ENCODE results near the gene OGFOD2.
"Not testable (repeated sequence)": the region's sequence is repeated elsewhere in the genome, so short reads cannot be mapped to it uniquely, and the experiment has no call there.

OGFOD2 gene

GRCh38 chr12:123005081-123005626 is 30.1 kb downstream of the OGFOD2 start:
- DNase-seq, result no peak

GRCh38 chr12:123006977-123007376 is 31.9 kb downstream of the OGFOD2 start:
- no peak for DNase-seq

DNA sequence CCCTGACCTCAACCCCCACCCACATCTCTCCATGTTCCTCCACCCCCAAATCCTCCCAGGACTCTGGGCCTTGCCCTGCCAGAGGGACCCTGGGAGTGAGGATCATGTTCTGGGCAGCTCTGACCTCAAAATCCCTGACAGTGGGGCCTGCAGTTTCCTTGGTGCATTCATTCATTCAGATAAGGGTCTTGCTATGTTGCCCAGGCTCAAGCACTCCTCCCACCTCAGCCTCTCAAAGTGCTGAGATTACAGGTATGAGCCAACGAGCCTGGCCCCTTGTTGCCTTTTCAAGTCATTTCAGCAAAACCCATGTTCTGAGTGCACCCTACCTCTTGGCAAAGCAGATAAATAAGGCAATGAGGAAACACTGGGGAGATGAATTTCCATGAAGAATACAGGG is 35.1 kb downstream of the OGFOD2 start:
- DNase-seq, result no peak

- no peak for DNase-seq
These were observed 35.6 kb downstream of the OGFOD2 start for GRCh38 chr12:123010681-123011080.

GRCh38 chr12:123011701-123012100 is 36.7 kb downstream of the OGFOD2 start:
- no peak for DNase-seq

DNA sequence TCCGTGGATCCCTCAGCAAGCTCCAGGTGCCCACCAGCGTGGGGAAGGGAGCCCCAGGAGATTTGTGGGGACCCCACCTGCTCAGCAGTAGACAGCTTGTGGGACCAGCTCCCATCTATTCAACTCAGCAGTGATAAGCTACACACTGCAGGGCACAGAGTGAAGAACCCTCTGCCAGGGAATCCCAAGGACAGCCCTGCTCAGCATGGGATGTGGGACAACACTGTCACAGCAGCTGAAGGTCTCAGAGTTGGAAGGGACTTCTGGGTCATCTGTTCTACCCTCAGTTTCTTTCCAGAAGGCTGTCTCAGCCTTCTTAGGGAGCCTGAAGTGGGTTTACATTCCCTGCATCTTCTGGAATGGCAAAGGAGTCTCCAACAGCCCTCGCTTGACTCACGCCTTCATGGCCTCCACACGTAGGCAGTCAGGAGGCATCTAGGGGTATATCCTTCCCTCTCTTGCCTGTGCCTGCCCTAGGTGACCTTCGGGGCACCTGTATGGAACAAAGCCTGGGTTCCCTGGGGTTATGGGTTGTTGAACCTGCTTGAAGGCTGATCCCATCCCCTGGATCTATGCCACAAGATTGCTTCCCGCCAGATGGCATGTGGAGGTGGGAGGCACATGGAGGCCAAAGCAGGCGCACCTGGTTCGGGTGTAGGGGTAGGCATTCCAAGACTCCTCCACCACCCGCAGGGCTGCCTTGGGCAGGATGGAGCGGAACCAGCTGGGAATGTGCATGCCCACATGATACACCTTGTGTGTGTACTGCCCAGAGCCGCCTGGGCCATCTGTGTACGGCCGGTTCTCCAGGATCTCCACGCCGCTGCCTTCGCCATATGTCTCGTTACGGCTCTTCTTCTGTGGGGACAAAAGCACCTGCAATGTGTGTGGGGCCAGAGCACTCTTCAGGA is 38.4 kb downstream of the OGFOD2 start:
- no peak for DNase-seq

DNA sequence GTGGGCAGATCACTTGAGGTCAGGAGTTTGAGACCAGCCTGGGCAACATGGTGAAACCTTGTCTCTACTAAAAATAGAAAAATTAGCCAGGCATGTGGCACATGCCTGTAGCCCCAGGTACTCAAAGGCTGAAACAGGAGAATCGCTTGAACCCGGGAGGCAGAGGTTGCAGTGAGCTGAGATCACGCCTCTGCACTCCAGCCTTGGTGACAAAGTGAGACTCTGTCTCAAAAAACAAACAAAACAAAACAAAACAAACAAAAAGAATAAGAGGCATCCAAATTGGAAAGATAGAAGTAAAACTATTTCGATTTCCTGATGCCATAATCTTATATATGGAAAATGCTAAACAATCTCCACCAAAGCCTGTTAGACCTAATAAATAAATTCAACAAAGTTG is 39.4 kb downstream of the OGFOD2 start:
- not testable (repeated sequence) for DNase-seq

GRCh38 chr12:123017753-123018152 is 42.7 kb downstream of the OGFOD2 start:
- DNase-seq, result no peak

DNA sequence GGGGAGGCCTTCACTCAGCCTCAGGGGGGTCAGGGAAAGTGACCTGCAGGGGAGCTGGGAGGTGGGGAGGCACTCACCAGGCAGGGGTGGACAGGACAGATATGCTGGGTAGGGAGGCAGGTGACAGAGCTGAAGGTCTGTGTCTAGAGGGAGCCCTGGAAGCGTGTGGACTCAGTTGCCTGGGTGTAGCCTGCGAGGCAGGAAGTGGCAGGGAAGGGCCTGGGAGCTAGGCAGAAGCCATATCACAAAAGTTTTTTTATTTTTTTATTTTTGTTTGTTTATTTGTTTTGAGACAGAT is 44.7 kb downstream of the OGFOD2 start:
- DNase-seq, result no peak

GRCh38 chr12:123021688-123022604 is 46.9 kb downstream of the OGFOD2 start:
- DNase-seq, result no peak

DNA sequence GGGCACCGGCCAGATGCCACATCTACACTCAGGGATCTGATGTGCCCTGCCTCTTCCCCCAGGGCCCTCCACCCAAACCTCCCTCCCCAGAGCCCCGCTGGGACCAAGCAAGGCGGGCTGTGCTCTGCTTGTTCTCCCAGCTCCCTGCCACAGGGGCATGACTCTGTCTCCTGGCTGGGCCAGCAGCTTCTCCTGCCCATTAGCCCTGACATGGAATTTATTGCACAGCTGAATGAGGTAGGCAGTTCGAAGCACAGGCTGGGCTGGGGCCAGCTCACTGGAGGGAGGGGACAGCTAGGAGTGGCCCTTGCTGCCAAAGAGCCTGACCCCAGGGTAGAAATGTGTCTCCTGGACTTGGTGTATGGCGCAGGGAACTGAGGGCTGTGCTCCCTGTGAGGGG is 47.8 kb downstream of the OGFOD2 start:
- DNase-seq, result no peak

DNA sequence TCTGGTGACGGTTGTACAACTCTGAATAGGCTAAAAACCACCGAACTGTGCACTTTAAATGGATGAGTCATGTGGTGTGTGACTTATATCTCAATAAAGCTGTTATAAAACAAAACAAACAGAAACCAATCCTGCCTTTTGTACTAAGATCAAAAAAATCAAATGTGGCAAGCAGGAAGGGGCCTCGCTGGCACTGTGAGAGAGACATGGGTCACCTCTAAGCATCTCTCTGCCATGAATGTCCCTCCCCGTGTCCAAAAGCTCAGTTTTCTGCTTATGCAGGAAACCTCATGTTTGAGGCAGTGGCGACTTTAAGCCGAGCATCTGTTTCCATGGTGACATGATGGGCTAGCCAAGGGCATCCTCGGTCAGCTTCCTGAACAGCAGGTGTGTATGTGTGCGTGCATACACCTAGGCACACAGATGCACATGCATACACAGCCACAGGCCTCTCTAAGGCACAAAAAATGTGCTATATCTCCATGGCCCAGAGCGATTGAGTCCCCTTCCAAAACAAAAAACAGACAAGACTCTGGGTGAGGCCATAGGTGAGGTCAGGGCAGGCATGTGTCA is 49.9 kb downstream of the OGFOD2 start:
- no peak for DNase-seq

GRCh38 chr12:123026094-123026853 is 51.2 kb downstream of the OGFOD2 start:
- no peak for DNase-seq

DNA sequence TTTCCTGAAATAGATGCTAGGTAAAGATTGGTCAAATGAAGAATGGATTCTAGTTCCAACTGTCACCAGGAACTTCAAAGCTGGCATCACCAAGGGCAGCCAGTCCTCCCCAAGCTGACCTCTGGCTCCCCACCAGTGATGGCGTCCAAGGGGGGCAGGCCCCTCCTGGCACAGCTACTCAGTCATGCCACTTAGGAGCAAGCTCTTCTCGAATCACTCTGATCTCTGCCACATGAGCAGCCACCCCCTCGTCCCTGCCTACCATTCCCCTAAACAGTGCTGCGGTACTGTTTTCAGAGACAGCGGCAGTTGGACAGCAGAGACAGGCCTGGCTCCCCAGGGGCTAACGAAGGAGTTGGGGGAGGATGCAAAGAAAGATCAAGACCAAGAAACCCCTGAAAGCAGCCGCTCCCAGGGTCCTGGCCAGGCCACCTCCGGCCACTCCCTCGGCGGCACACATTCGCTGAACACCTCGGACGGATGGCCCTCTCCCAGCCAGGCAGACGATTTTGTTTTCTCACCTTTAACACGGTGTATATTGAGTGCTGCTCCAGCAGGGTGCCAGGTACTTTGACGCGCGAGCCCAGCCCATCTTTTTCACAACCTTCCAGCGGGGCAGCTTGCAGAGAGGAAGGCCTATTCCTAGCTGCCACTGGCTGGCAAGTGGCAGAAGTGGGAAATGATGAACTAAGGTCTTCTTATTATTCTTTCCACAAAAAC is 52.8 kb downstream of the OGFOD2 start:
- DNase-seq, result no peak

DNA sequence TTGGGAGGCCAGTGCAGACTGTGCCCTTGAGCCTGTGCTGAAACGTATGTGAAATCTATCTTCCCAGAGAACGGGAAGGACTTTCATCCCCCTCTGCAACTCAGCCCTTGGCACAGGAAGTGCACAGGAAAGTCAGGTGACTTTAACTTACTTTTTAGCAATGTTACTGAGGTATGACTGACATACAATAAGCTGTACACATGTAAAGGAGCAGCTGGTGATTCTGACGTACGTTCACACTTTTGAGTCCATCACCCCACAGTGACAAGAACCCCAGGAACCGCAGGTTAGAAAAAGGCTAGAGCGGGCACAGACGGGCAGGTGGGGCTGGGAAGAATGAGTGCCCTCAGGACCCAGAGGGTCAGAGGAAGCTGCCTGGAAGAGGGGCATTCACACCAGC is 53.4 kb downstream of the OGFOD2 start:
- no peak for DNase-seq

- DNase-seq, result no peak
These were observed 54.5 kb downstream of the OGFOD2 start for GRCh38 chr12:123029550-123029949.
